Breast epithelium (tissue), 4 donors: Measurements from ENCODE around the gene TBR1. TPM values are rescaled to one million over a fixed set of nuclear protein-coding genes. Genes with fewer than 3 reads are reported as not detected.
A peak's percentile ranks its signal among the peaks of the same experiment; 100 is the strongest.

ENCODE experiments used
- DNase-seq, 2 donors: peaks; one replicate each; pipeline ENCODE4 v3.0.0-alpha.2; 2019; ENCODE audit warnings: low spot score in 2 of 2
- H3K27ac ChIP-seq, 2 donors: fragments of 200-600 bp; sonication (generic) in 1 of 2; one replicate each; pipeline ENCODE4 v1.5.1; 2016 to 2019; ENCODE audit warnings: mild to moderate bottlenecking in 1 of 2
- H3K27me3 ChIP-seq, 2 donors: fragments of 200-600 bp; sonication (generic) in 1 of 2; one replicate each; pipeline versions ENCODE4 v1.5.1 to v1.6.0; 2017 to 2019; ENCODE audit warnings: control low read depth in 1 of 2, mild to moderate bottlenecking in 1 of 2
- H3K36me3 ChIP-seq: fragments of 200-600 bp; one replicate; pipeline ENCODE4 v1.5.1; 2019
- H3K4me1 ChIP-seq, 2 donors: fragments of 200-600 bp; sonication (generic); one replicate each; pipeline ENCODE4 v1.5.1; 2016 to 2019; ENCODE audit warnings: control low read depth in 1 of 2
- H3K4me3 ChIP-seq, 3 donors: fragments of 200-600 bp; sonication (generic); 1 replicate in 2 of 3; 2 replicates in 1 of 3; pipeline ENCODE4 v1.5.1; 2016 to 2019; ENCODE audit warnings: mild to moderate bottlenecking in 3 of 3, moderate library complexity in 2 of 3
- H3K9me3 ChIP-seq, 2 donors: fragments of 200-600 bp; sonication (generic) in 1 of 2; one replicate each; pipeline ENCODE4 v1.5.1; 2016 to 2019; ENCODE audit warnings: control low read depth in 1 of 2
- CTCF ChIP-seq, 3 donors: fragments of 450-650 bp; IDR thresholded peaks; one replicate each; pipeline ENCODE4 v1.5.1; 2016 to 2017; ENCODE audit warnings: antibody characterized with exemption in 3 of 3, mild to moderate bottlenecking in 3 of 3, moderate library complexity in 3 of 3
- POLR2A ChIP-seq: fragments of 450-650 bp; IDR thresholded peaks from one replicate; pipeline ENCODE4 v1.6.1; 2016; ENCODE audit warnings: antibody characterized with exemption, mild to moderate bottlenecking, moderate library complexity
- POLR2AphosphoS5 ChIP-seq, 3 donors: sonication (generic); formaldehyde crosslinking; IDR thresholded peaks; one replicate each; pipeline ENCODE4 v1.6.1; 2017; ENCODE audit warnings: antibody characterized with exemption in 3 of 3
- intact Hi-C: fragments of 100-400 bp; cut with DNase I; formaldehyde crosslinking; loops from one replicate; pipeline ENCODE4 v1.15.1; 2023; ENCODE audit warnings: low total_unique reads
- total RNA-seq, 3 donors: library from RNA; depleted of rRNA; stranded (reverse); fragments of >200 nt; gene quantifications; one replicate each; pipeline ENCODE4 v1.1.0, GENCODE V29; 2016

Gene TBR1
- total RNA-seq, 3 donors from 2014 or later: 0.33 to 0.64 TPM; not detected in 1

- no peak overlapping the region for H3K27ac ChIP-seq
- H3K4me1 ChIP-seq: peaks cover 14 to 16% of the 10 kb centered on the region in 2 donors
- peaks cover 0 to 4% of the 10 kb centered on the region in 2 donors for H3K9me3 ChIP-seq
- no peak for TF ChIP-seq POLR2A
- TF ChIP-seq POLR2AphosphoS5 (IDR thresholded peaks at IDR 0.05): no peak
- TF ChIP-seq CTCF (IDR thresholded peaks at IDR 0.05): no peak
- H3K4me3 ChIP-seq: peak overlapping the region in 1 of 3 donors; percentile 37
- no peak for DNase-seq
- intact Hi-C loops: no loop called here
- H3K36me3 ChIP-seq: no peaks in the 10 kb centered on the region
- peaks cover 11 to 81% of the 10 kb centered on the region in 2 donors for H3K27me3 ChIP-seq
Observed at GRCh38 chr2:161418275-161418714, 2.2 kb downstream of the TBR1 start.

- H3K27me3 ChIP-seq: peaks cover 15 to 83% of the 10 kb centered on the region in 2 donors
- peaks cover 16 to 17% of the 10 kb centered on the region in 2 donors for H3K4me1 ChIP-seq
- H3K9me3 ChIP-seq: peaks cover 0 to 7% of the 10 kb centered on the region in 2 donors
- TF ChIP-seq POLR2A (no peak), CTCF (IDR thresholded peaks at IDR 0.05) (no peak), POLR2AphosphoS5 (IDR thresholded peaks at IDR 0.05) (no peak)
- no peak for DNase-seq
- H3K27ac ChIP-seq: no peak overlapping the region
- intact Hi-C loops: no loop called here
- peak overlapping the region in 1 of 3 donors; percentile 37 for H3K4me3 ChIP-seq
- H3K36me3 ChIP-seq: no peaks in the 10 kb centered on the region
Observed at GRCh38 chr2:161418715-161419637, 2.9 kb downstream of the TBR1 start.

- Histone ChIP-seq H3K4me3 (no peak overlapping the region), H3K36me3 (no peaks in the 10 kb centered on the region), H3K27me3 (peaks cover 16 to 87% of the 10 kb centered on the region in 2 donors), H3K27ac (no peak overlapping the region), H3K9me3 (peaks cover 0 to 7% of the 10 kb centered on the region in 2 donors), H3K4me1 (peaks cover 12 to 16% of the 10 kb centered on the region in 2 donors)
- intact Hi-C loops: no loop called here
- no peak for TF ChIP-seq POLR2AphosphoS5 (IDR thresholded peaks at IDR 0.05)
- no peak for TF ChIP-seq CTCF (IDR thresholded peaks at IDR 0.05)
- no peak for TF ChIP-seq POLR2A
- no peak for DNase-seq
Observed at GRCh38 chr2:161419638-161420190, 3.6 kb downstream of the TBR1 start.

GRCh38 chr2:161420406-161421074 lies 4.4 kb downstream of the TBR1 start:
- Histone ChIP-seq H3K4me3 (no peak overlapping the region), H3K9me3 (peaks cover 0 to 7% of the 10 kb centered on the region in 2 donors), H3K36me3 (no peaks in the 10 kb centered on the region), H3K27me3 (peaks cover 16 to 87% of the 10 kb centered on the region in 2 donors), H3K27ac (no peak overlapping the region), H3K4me1 (peaks cover 8 to 16% of the 10 kb centered on the region in 2 donors)
- DNase-seq: no peak
- intact Hi-C loops: no loop called here
- no peak for TF ChIP-seq POLR2AphosphoS5 (IDR thresholded peaks at IDR 0.05)
- TF ChIP-seq POLR2A: no peak
- no peak for TF ChIP-seq CTCF (IDR thresholded peaks at IDR 0.05)
